B cell (primary cell): ENCODE results near the gene CHD5.

Source experiments
- CTCF ChIP-seq: fragments of 200-600 bp; IDR thresholded peaks from one replicate; pipeline ENCODE4 v1.8.0; 2022; ENCODE audit warnings: antibody characterized with exemption, mild to moderate bottlenecking
- EZH2 ChIP-seq: IDR thresholded peaks from 2 replicates; pipeline ENCODE4 v1.6.1; 2012; ENCODE audit warnings: borderline replicate concordance, low read depth, mild to moderate bottlenecking, moderate library complexity, low read length; ENCODE audit not compliant: insufficient read depth, poor library complexity, severe bottlenecking

DNA sequence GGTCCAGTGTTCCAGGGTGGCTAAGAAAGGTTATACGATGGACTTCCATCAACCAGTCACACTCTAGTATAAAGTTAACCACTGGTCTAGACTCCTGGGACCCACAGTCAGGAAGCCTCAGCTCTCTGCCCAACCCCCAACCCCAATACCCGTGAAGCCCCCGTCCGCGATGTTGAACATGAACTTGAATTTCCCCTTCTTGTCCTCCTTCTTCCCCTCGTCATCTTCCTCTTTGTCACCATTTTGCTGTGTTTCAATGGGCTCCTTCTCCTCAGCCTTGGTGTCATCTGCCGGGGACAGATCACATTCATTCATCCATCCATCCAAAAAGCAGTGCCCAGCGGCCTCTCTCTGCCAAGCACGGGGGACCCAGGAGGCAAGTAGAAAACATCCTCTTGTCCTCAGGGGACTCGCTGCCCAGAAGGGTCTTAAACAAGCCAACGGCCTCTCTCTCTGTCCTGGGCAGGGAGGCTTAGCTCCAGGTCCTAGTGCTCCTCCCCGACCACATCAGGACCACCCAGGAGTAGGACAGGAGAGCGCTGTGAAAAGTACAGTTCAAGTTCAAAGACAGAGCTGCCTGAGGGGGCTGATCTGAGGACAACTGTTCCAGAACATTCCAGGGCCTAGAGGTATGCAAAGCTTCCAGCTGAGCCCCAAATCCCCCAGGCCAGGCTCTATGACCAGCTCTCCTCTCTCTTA lies 68.0 kb downstream of the CHD5 start:
- no peak for TF ChIP-seq CTCF
- TF ChIP-seq EZH2 = no peak
